ENCODE measurements around the gene RGS7BP.

- TF ChIP-seq POLR2A (IDR thresholded peaks at IDR 0.05; ENCODE audit: low read depth, low read length) = no peak
- TF ChIP-seq POLR2AphosphoS5 (IDR thresholded peaks at IDR 0.05; ENCODE audit: low read depth, low read length) = no peak
- no peak for TF ChIP-seq POU2F2 (IDR thresholded peaks at IDR 0.05; ENCODE audit: low read depth, low read length)
These were observed 124.0 kb downstream of the RGS7BP start for GRCh38 chr5:64629841-64630240.

Data from GM12891 (cell line).